ENCODE measurements around the gene DRC3.
A peak's percentile ranks its signal among the peaks of the same experiment; 100 is the strongest.

Gene DRC3

DNA sequence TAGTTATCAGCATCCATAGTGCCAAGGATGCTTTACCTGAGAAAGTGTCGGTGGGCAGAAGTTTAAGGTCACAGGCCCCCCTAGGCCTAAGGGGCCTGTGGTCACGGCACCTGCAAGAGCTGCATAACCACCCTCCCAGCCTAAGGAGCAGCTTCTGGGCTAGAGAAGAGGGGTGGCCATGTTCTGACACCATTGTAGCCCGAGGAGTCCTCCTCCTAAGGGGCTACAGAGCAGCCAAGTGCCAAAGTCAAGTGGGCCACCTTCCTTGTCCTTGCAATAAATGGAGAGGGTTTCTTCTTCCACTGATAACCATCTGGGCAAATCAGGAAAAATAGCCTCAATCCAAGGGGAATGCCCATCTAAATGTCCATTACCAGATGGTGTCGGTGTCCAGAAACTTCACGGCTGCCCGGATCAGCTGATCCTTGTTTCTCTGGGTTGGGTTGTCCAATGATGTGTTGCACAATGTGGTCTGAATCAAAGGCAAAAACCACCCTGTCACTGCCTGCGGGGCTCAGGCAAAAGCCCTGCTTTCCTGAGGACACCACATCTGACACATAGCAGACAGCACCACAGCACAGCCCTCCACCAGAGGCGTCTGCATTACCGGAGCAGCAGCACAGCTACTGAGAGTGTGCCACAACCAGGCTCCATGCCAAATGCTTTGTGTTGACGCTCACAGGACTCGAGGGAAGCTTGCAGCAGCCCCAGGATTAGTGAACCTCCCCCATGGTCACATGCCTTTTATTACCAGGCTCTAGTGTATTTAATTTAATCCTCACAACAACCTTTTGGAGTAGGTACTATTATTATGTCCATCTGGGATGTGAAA is 53.5 kb downstream of the DRC3 start:
- DNase-seq: no peak

DNA sequence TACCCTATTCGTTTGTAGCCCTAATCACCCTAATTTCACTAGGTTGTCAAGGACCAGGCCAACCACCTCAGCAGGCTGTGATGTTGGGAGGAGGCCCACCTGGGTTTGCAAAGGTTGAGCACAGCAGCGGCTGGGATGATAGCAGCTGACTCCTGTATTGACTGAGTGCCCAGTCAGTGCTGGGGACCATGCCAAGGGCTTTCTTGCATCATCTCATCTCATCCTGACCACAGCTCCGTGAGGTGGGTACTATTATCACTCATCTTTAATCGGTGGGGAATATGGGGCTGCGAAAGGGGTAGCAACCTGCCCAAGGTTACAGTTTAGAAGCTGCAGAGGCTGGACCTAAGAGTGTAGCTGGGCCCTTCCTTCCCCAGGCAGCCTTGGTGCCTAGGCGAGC is 54.6 kb downstream of the DRC3 start:
- no peak for DNase-seq

DNA sequence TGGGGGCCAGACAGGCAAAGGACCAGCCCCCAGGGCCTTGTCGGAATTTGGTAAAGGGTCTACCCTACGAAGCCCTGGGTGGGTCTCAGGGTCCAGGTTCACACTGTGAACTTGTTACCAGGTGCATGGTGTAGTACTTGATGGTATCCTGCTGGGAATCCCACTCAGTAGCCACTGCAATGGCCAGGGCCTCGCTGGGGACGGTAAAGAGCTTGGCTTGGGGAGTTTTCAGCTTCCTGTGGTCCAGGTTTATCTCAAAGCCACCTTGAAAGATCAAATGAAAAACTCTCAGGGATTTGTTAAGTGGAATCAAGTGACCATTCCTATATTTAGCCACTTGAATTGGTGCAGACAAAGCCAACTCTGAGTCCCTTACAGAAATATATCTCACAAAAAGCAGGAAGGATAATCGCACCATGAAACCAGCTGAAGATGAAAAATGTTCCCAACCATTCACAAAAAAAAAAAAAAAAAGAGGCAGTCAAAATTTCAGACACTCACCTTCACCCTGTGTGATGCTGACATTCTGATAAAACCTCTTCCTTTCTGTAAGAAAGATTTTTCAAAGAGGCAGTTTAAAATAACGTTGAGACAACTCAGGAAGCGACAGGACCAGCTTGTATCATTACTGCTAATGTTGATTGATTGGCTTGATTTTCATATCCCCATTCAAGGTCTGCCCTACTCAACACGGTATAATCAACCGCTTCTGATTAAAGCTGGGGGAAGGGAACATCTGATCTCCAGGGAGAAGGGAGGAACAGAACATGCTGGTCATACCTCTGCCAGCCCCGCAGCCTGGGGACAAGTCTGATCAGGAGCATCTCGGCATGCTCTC is 55.7 kb downstream of the DRC3 start:
- no peak for DNase-seq

DNA sequence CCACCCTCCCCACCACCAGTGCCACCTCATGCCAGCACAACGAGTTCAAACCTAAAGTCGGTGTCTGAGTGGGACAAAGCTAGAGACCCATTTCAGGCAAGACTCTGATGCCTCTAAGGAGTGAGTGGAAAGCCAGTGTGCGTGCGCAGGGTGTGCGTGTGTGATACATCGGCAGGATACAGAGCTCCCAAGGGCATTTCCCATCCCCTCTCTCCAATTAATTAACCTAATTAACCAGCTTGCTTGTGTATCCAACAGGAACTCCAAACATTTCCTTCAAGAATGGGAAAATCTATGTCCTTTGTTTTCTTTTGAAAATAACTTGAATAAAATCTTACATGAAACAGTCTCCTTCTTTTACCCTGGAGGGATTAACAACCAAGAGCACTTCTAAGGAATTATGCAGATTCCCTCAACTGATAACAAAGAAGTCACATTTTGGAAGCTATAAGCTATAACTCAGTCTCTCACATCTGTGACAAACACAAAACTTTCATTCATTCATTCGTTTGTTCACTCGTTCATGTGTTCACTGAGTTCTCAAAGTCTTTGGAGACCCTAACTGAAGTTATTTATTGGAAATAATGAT is 56.4 kb downstream of the DRC3 start:
- no peak for DNase-seq

DNA sequence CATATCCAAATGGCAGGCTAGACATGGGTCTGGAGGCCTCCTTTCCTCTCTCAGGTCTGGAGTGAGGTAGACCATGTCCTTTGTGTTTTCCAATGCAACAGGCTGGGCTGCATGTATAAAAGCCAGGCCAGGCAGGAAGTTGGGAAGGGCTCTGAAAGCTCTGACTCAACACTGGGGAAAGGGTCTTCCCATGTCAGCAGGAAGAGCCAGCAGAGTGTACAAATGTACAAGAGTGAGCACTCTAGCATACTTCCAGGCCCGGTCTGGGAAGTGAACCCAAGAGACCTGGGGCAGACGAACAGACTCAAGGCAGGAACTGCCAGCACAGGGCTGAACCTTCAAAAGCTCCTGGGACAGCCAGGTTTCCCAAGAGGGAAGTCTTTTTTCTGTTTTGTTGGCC is 59.3 kb downstream of the DRC3 start:
- DNase-seq: no peak

DNA sequence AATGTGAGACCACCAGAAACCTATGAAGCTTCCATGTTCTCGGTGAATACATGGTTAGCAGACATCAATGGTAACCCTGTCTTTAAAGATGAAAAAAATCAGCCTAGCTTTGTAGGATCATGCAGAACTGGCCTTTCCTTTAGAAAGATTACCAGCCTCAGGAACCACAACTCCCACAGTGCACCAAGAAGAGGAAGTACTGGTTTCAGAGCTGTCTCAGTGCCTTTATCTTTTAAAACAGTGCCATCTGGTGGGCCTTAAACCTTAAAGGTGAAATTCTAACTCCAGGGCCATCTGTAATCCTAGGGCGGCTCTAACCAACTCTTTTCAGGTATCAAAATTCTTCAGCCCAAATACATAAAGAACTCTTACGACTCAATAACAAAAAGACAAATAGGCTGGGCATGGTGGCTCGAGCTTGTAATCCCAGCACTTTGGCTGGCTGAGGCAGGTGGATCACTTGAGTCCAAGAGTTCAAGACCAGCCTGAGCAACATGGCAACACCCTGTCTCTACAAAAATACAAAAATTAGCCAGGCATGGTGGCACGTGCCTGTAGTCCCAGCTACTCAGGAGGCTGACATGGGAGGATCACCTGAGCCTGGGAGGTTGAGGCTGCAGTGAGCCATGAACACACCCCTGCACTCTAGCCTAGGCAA is 60.9 kb downstream of the DRC3 start:
- peak; percentile 65 for DNase-seq

DNA sequence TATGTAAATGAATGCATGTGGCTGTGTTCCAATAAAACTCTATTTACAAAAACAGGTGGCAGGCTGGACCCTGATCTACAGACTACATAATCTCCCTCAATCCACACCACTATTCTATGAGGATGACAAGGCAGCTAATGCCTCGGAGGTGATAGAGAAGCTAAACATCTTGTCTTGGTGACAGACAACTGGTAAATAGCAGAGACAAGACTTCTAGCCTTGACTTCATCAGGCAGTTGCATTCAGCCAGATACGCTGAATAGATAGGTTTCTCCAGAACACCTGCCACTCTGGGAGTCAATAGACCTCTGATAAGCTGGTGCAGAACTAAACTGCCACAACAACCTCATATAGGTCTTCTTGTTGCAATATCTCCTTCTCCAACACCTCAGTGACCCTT is 63.0 kb downstream of the DRC3 start:
- no peak for DNase-seq

DNA sequence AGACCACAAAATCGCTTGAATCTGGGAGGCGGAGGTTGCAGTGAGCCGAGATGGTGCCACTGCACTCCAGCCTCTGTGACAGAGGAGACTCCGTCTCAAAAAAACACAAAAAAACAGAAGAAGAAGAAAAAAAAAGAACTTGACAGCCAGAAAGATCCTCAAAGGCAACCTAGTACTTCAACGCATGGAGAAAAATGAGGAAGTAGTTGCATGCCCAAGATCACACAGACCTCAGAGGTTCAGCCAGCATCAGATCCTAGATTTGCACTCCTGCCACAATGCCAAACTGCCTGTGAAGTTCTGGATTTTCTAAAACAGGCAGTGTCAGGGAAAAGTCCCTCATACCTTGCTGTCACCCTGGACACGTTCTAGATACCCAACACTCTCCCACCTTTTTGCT is 64.8 kb downstream of the DRC3 start:
- DNase-seq: no peak

DNA sequence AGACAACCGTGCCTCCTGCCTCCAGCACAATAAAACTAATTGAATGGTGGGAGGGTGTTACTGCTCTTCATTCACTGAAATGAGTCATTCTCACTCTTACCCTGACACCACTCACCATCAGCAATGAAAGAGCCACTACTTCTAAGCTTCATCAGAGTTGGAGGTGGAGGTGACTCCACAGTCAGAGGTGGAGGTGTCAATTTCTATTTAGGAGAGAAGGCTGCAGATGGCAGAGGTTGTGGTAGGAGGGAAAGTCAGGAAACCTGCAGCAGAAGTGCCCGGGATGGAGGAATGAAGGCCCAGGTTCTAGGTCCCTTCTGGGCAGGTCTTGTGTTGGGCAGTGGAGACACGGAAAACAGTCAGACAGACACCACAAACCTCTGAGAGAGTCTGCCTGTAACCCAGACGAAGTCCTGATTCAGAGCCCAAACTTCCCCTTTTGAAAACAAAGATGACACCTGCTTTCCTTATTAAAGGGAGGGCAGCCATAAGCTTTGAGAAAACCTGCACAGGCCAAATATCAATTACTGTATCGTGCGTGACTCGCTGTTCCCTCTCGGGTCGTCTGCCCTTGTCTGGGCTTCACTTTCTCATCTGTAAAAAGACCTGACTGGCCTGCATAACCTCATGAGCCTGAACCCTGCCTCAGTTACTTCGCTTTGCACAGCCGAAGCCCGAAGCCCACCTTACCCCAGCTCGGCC is 65.6 kb downstream of the DRC3 start:
- DNase-seq: no peak

DNA sequence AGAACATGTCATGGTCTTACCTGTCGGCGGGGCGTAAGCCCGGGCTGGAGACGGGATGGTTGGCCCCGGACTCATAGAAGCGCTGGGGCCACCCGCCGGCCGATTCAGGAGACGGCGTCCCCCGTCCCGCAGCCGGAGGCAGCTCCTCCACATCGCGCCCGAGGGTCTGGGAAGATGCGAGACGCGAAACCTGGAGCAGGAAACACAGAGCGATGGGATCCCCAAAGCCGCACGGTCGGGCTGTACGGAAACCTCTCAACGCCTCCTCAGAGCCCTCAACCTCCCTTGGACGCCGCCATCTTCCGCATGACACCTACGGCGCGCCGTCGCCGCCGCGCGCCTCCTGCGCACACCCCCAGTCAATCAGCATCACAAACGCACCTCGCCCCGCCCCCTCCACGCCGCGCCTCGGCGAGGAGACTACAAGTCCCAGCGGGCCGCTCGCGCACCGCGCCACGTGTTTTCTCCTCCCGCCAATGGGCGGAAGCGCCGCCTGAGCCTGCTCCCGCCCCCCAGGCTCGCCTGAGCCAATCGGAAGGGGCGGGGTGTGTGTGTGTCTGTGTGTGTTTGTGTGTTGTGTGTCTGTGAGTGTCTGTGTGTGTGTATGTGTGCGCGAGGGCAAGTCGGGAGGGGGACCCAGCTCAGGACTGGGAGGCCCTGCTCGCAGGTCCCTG is 66.3 kb downstream of the DRC3 start, which contains the start of the genes ATPAF2 and GID4:
TSS of gene ATPAF2 (minus strand) at position 308 of the 674 bp plus-strand sequence. CDS start at position 153, 155 bp downstream.
TSS of gene GID4 (plus strand) at position 548 of the 674 bp plus-strand sequence. CDS start at position 605, 57 bp downstream.
- peak; percentile 87 for DNase-seq

DNA sequence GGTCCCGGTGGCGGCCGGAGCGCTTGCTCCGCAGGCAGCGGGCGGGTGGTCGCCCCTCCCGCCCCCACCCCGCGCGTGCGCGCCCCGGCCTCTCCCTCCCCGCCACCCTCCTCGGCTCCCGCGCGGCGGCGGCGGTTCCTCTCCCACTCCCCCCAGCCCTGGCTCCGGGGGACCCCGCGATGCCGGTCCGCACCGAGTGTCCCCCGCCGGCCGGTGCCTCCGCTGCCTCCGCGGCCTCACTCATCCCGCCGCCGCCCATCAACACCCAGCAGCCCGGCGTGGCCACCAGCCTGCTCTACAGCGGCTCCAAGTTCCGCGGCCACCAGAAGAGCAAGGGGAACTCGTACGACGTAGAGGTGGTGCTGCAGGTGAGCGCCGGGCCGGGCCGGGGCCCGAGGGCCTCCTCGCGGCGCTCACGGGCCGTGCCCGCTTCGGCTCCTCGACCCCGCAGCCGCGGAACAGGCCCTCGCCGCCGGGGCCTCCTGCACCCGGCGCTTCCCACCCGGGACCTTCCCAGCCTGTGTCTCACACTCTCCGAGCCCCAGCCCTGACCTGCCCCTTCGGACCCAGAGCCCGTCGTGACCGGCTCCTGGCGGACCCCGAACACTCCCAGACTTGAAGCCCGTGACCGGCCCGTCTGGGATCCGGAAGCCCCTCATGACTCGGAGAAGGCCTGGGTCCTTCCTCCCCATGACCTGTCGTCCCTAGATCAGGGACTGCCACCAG is 67.0 kb downstream of the DRC3 start:
- DNase-seq: peak; percentile 41

DNA sequence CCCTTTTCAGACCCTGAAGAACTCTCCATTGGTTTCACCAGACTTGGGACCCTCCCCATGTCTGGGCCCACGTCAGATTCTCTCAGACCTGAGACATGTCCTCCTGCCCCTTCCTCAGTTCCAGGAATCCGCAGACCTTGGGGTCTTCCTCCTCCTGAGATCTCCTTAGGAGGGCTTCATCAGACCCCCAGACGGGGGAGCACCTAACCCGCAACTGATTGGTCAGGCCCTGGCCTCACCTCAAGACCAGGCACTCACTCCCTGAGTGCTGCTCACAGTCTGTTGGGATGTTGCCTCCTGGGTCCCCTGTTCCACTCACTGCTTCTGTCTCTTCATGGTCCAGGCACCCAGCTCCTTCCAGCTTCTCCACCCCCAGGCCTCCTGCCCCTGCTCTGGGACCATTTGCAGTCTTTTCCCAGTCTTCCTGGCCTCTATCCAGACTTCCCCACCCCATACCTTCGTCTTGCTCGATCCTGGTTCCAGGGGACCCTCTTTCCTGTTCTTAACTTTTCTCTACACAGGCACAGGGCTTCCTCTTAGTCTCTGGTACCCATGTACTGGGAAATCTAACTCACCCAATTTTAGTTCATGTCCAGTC is 67.7 kb downstream of the DRC3 start:
- DNase-seq: no peak

DNA sequence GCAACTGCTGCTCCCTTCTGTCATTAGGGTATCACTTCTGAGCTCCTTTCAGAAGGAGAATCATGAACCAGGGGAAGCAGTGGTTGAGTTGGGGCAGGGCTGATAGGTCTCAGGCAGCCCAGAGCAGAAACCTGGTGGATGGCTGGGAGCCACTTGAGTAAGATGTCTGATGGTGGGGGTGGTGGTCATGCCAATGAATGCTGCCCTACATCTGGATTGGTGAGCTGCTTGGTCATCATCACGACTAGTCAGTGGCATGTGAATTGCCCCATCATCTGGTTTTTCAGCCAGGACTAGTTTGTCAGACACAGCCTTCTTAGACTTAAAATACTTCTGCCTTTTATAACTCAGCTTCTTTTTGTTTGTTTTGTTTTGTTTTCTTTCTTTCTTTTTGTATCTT is 69.1 kb downstream of the DRC3 start:
- no peak for DNase-seq

DNA sequence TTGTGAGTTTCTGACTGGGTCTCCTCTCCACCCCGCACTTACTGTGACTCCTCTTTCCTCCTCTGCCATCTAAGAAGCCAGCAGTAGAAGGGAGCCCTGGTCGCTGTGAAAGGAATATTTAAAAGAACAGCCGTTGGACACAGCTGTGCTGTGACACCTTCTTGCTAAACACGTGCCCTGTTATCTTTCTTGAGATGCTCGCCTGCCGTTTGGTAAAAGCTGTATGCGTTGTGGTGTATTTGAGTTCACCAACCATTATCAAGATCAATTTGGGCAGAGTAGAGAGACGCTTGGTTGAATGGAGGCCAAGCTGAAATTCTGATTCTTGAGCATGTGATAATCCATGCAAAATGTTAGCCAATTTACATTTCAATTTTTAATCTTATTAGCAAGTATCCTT is 70.3 kb downstream of the DRC3 start:
- DNase-seq: no peak

DNA sequence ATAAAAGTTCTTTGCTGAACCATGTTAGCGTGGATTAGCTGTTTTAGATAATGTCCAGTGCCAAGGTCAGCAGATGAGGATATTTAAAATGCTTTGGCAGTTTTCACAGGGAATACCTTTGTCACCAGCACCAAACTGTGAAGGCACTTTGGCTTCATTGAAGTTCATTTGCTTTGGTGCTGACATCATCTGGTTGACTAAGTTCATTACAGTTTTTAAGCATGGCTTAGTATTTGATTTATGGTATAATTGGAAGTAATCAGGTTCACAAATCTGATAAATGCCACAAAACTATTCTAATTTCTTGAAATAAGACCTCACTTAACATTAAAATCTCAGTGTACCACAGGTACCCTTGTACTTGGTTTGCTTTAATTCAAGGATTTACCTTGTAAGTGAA is 70.8 kb downstream of the DRC3 start:
- DNase-seq: no peak

DNA sequence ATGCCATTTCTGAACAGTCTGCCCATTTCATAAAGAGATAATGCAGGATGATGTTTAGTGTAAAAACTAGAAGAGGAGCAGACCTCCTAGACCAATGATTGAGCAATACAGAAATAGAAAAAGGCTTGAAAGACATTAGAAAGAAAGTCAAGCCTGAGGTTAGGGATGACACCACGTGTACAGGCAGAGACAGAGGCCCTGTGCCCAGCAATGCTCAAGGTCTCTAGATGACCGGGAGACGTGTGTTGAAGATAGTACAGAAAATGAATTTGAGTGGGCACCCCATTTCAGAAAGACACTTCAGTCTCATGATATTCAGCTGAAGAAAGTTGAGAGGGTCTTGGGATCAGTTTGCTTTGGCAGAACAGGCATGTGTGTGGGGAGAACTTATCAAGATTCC is 71.9 kb downstream of the DRC3 start:
- no peak for DNase-seq

DNA sequence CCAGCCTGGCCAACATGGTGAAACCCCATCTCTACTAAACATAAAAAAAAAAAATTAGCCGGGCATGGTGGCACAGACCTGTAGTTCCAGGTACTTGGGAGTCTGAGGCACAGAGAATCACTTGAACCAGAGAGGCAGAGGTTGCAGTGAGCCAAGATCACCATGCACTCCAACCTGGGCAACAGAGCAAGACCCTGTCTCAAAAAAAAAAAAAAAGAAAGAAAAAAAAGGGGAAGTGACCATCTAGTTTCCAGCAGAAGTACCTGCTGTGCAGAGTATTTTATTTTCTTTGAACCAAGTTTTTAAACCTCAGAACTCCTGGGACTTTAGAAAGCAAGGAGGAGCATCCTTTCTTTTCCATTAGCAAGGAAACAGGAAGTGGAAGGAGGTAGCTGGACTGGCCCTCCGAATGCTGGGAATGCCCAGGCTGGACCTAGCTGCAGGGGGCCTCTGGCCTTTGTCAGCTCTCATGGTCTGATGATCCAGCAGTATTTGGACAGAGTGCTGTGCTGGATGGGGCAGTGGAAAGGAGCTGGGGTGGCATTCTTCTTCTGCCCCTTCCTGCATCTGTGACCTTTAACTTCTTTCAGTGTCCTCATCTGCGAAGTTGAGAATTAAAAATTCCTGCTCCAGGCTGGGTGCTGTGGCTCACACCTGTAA is 73.2 kb downstream of the DRC3 start:
- no peak for DNase-seq

DNA sequence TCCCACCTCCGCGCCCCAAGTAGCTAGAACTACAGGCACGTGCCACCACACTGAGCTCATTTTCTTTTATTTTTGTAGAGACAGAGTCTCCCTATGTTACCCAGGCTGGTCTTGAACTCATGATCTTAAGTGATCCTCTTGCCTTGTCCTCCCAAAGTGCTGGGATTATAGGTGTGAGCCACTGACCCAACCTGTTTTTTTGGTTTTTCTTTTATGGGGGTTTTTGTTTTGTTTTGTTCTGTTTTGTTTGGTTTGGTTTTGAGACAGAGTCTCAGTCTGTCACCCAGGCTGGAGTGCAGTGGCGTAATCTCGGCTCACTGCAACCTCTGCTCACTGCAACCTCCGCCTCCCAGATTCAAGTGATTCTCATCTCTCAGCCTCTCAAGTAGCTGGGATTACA is 82.9 kb downstream of the DRC3 start:
- DNase-seq: no peak

DNA sequence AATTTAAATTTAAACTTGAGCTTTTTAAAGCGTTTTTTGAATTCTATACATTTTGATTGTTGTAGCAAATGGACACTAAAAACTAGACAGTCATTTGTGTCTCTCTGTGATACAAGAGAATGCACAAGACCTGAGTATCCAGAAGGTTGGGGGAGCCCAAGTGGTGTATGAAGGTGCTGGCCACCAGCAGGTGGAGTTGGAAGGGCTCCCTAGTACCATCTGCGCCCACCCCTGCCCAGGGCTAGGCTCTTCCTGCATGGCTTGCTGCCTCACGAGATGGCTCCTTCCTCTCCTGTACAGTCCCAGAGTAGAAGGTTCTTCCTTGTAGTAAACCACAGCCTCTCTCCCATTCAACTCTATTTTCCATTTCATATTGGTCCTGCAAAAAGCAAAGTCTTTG is 83.6 kb downstream of the DRC3 start:
- DNase-seq: no peak

DNA sequence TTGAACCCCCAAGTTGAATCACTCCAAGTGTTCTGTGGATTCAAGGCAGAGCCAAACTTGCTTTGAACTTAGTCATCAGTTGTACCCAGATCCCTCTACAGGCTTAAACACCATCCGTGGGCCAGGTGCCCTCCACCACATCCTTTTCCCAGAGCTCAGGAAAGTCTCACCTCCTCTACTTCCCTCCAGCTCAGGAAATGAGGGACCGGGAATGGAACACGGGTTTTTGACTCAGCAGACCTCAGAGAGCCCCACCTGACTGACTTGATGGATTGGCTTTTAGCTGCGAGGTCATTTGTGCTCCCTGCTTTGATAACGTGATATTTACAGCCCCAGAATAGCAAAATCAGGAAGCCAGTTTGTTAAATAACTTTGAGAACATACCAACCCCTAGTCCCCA is 86.6 kb downstream of the DRC3 start:
- no peak for DNase-seq

All from 8988T (cell line).